PFSK-1 (cell line): ENCODE measurements around the gene HNF4A.

Experiments
- FOXP2 ChIP-seq: optimal IDR thresholded peaks from 2 replicates; pipeline ENCODE3; 2011; ENCODE audit warnings: borderline replicate concordance, control low read depth, inconsistent platforms; ENCODE audit not compliant: insufficient read depth; ENCODE audit errors: extremely low read length, extremely low read depth
- POLR2AphosphoS5 ChIP-seq: IDR thresholded peaks from 2 replicates; pipeline ENCODE4 v1.6.1; 2012; ENCODE audit warnings: low read depth, mild to moderate bottlenecking, control low read depth, low read length, moderate library complexity
- SIN3A ChIP-seq: IDR thresholded peaks from 2 replicates; pipeline ENCODE4 v1.6.1; 2012; ENCODE audit warnings: mild to moderate bottlenecking, low read length, moderate library complexity, borderline replicate concordance; ENCODE audit not compliant: insufficient read depth
- TAF1 ChIP-seq: IDR thresholded peaks from 2 replicates; pipeline ENCODE4 v1.6.1; 2012; ENCODE audit warnings: low read length, control low read depth, borderline replicate concordance; ENCODE audit not compliant: insufficient read depth
- TF ChIP-seq, protein P1 (sequence below), 2 experiments: IDR thresholded peaks; 2 replicates each; pipeline versions ENCODE4 v1.6.1 to v1.8.0; 2011 to 2012; ENCODE audit warnings: low read depth in 2 of 2, low read length in 2 of 2, control low read depth in 1 of 2, inconsistent platforms in 1 of 2, mild to moderate bottlenecking in 1 of 2, moderate library complexity in 1 of 2; ENCODE audit not compliant: insufficient read depth in 1 of 2

The HNF4A gene

GRCh38 chr20:44336725-44337380 lies 18.6 kb upstream of the HNF4A start, which contains the start of gene R3HDML:
R3HDML (plus strand) TSS chr20:44337043; CDS start chr20:44337158, 115 bp downstream.
- no peak for TF ChIP-seq TAF1
- TF ChIP-seq FOXP2, result no peak
- TF ChIP-seq, protein P1, sequence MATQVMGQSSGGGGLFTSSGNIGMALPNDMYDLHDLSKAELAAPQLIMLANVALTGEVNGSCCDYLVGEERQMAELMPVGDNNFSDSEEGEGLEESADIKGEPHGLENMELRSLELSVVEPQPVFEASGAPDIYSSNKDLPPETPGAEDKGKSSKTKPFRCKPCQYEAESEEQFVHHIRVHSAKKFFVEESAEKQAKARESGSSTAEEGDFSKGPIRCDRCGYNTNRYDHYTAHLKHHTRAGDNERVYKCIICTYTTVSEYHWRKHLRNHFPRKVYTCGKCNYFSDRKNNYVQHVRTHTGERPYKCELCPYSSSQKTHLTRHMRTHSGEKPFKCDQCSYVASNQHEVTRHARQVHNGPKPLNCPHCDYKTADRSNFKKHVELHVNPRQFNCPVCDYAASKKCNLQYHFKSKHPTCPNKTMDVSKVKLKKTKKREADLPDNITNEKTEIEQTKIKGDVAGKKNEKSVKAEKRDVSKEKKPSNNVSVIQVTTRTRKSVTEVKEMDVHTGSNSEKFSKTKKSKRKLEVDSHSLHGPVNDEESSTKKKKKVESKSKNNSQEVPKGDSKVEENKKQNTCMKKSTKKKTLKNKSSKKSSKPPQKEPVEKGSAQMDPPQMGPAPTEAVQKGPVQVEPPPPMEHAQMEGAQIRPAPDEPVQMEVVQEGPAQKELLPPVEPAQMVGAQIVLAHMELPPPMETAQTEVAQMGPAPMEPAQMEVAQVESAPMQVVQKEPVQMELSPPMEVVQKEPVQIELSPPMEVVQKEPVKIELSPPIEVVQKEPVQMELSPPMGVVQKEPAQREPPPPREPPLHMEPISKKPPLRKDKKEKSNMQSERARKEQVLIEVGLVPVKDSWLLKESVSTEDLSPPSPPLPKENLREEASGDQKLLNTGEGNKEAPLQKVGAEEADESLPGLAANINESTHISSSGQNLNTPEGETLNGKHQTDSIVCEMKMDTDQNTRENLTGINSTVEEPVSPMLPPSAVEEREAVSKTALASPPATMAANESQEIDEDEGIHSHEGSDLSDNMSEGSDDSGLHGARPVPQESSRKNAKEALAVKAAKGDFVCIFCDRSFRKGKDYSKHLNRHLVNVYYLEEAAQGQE (IDR thresholded peaks at IDR 0.05; ENCODE audit: insufficient read depth in 1 of 2, low read depth in 2 of 2, low read length in 2 of 2), result no peak
- TF ChIP-seq POLR2AphosphoS5, result no peak
- TF ChIP-seq SIN3A, result no peak

DNA sequence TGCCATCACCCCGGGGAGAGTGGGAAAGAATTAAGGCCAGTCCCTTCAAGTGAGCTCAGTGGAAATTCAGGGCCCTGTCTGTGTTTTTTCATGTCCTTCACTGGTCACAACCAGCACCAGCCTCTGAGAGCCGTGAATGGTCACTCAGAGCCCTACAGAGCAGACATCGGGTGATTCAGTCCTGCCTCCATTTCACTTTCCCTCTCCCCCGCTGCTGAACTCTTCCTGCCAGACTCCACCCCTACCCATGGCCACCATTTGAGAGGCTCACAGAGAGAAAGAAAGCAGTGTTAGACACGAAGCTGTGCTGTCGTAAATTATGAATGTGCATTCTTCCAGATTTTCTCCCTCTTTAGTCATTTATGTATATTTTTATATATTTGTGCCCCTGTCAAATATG lies 13.3 kb upstream of the HNF4A start:
- TF ChIP-seq TAF1, result no peak
- TF ChIP-seq SIN3A, result no peak
- no peak for TF ChIP-seq FOXP2
- no peak for TF ChIP-seq POLR2AphosphoS5
- TF ChIP-seq, protein P1 (IDR thresholded peaks at IDR 0.05; ENCODE audit: insufficient read depth in 1 of 2, low read depth in 2 of 2, low read length in 2 of 2), result no peak

GRCh38 chr20:44343162-44343675 lies 12.3 kb upstream of the HNF4A start:
- no peak for TF ChIP-seq TAF1
- TF ChIP-seq, protein P1 (IDR thresholded peaks at IDR 0.05; ENCODE audit: insufficient read depth in 1 of 2, low read depth in 2 of 2, low read length in 2 of 2), result no peak
- TF ChIP-seq SIN3A, result no peak
- TF ChIP-seq FOXP2, result no peak
- no peak for TF ChIP-seq POLR2AphosphoS5

DNA sequence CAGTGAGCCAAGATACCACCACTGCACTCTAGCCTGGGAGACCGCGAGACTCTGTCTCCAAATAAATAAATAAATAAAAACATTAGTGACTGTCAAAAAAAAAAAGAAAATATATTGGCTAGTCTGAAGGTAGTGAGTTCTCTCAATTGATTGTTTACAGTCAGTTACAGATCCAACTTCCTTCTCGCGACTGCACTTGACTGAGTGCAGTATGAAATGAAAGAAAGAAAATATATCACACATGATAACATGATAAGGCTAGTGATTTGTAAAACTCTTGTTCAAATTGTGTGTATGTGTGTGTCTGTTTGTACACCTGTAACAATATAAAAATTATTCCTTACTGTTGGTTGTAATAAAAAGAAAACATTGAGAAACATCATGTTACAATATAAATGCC lies 10.8 kb upstream of the HNF4A start:
- no peak for TF ChIP-seq POLR2AphosphoS5
- TF ChIP-seq, protein P1 (IDR thresholded peaks at IDR 0.05; ENCODE audit: insufficient read depth in 1 of 2, low read depth in 2 of 2, low read length in 2 of 2), result no peak
- no peak for TF ChIP-seq TAF1
- no peak for TF ChIP-seq SIN3A
- no peak for TF ChIP-seq FOXP2
